Hindlimb muscle (tissue), 1 donor: ENCODE measurements around the gene HES2. TPM values are rescaled to one million over a fixed set of nuclear protein-coding genes. Genes with fewer than 3 reads are reported as not detected.
"Not testable (repeated sequence)": the region's sequence is repeated elsewhere in the genome, so short reads cannot be mapped to it uniquely, and the experiment has no call there.

Experiments
- DNase-seq: peaks from one replicate; pipeline ENCODE4 v3.0.0-alpha.2; 2013
- polyA plus RNA-seq: library from polyadenylated mRNA; unstranded; fragments of 120-200 nt; gene quantifications from one replicate; pipeline ENCODE4 v1.2.1, GENCODE V29; 2013; ENCODE audit not compliant: insufficient read length

HES2 gene, protein sequence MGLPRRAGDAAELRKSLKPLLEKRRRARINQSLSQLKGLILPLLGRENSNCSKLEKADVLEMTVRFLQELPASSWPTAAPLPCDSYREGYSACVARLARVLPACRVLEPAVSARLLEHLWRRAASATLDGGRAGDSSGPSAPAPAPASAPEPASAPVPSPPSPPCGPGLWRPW
- polyA plus RNA-seq: 0.21 TPM

DNA sequence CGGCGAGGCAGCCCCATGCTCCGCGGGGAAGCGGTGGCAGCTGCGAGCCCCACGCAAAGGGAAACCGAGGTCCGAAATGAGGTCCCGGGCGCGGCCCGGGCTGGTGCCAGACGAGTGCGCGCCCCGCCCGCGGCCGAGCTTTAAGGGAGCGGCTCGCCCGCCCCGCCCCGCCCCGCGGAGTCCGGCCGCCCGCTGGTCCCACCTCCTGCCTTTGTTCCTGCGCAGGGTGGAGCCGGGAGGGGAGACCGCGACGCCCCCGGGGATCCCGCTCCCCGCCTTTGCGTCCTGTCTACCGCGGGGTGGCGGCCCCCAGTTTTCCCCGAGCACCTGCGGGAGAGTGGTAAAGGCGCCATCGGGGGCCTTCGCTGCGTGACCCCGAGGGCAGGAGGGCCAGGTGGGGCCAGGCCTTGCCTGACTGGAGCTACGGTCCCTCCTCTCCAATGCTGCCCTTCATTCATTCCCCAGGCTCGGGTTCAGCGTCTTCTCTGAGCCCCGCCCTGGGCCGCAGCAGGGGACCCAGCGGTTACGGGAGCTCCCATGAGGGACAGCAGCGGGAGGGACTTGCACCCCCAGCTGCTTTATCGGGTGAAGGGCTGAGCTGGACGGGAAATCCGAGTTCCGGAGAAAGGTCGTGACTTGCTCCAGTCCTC, at the start of gene HES2:
HES2 (minus strand) TSS at position 116 of the 650 bp plus-strand sequence; CDS start at position 17, 99 bp downstream.
- DNase-seq: no peak

DNA sequence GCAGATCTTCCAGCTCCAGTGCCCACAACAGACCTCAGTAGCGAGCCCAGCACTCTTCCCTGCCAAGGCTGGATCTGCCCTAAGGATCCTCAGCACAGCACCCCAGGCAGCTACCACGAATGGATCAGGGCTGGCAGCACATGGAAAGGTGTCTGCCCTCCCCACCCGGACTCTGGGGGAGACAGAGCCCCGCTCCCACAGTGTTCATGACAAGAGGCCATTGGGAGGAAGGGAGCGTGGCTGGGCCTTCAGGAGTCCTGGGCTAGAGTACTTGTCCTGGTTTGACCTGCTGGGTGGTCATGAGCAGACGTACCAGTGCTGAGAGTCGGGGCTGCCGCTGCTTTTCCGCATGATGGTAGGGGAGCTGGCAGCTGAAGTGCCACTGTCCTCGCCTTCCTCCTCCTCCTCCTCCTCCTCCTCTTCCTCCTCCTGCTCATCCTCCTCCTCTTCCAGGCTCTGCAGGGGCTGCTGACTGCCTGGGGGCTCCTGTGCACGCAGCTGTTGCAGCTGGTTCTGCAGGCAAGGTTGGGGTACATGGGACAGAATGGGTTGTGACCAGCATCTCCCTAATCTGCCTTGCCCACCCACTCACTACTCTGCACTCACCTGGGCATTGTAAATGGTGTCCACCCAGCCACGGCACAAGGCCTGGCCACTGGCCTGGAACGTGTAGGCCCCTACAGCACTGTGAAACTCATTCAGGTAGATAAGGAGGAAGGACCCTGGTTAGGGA, 49.2 kb upstream of the HES2 start:
- DNase-seq: no peak

DNA sequence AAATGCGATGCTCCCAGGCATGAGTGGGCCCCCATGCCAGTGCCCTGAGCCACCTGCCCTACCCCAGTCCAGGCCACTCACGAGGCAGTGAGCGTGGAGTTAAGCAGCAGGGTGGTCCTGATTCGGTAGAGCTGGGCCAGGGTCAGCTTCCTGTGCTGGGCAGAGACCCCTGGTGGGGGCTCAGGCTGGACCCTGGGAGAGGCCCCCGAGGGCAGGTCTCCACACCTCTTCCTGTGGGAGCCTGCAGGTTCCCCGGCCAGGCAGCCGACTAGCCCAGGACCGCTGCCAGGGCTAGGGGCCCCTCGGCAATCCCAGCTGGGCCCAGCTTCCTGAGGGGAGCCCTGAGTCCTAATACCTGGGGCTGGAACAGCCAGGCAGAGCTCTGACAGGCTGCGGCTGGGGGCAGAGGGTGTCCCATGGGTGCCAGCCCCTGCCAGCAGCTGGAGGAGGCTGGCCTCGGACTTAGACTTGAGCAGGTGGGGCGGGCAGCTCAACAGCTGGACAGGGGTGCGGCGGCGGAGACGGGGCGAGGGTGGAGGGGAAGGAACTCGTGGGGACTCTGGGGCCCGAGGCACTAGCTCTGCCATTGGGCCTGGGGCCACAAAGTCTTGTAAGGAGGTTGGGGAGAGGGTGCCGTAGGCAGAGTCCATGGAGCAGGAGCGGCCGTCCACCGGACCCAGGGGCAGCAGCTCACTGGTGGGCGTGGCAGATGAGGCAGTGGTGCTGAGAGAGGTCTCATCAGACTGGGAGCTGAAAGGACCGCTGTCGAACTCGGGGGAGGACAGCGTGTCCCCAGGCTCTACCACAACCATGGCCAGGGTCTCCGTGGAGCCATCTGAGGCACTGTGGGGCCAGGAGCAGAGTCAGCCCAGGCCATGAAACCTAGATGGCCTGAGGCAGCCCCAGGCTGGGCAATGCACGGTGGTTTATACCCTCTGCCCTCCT, 48.3 kb upstream of the HES2 start:
- no peak for DNase-seq

DNA sequence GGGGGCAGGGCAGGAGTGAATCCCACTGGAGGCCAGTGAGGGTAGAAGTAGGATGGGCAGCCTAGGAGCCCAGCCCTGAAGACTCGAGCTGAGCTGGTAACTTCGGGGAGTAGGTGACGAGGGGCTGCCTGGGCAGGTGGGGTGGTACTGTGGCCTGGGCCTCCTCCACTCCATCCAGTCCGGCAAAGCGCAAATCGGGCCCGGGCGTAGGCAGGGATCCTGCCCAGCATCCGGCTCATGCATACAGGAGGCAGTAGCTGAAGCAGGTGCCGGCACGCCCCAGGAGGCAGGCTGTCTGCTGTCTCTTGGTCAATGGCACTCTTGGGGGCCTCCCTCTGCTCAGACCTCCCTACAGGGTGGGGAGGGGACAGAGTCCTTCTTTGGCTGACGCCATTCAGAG, 47.5 kb upstream of the HES2 start:
- no peak for DNase-seq

DNA sequence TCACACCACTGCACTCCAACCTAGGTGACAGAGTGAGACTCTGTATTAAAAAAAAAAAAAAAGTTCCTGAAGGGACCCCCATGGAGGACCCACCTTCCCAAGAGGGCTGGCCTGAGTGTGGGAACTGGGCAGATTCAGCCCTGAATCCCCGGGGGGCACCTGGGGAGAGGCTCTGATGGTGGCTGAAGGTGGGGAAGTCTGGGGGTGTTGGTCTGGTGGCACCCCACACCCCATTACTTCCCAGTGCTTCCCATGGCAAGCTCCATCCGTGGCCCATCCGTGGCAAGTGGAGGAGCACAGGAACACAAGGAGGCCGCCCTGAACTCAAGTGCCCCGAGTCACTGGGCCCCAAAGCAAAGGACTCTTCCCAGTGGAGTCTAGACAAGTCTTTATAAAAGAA, 47.0 kb upstream of the HES2 start:
- no peak for DNase-seq

DNA sequence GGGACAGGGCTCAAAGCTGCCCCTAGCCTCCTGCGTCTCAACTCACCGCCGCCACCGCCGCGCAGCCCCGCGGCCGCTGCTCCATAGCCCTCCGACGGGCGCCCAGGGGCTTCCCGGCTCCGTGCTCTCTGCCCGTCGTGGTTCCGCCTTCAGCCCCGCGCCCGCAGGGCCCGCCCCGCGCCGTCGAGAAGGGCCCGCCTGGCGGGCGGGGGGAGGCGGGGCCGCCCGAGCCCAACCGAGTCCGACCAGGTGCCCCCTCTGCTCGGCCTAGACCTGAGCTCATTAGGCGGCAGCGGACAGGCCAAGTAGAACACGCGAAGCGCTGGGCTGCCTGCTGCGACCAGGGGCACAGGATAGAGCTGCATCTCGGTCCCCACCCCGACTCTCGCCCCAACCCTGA, 46.3 kb upstream of the HES2 start, which contains the start of gene TNFRSF25:
TNFRSF25 (minus strand) TSS at position 151 of the 400 bp plus-strand sequence; CDS start at position 85, 66 bp downstream.
- no peak for DNase-seq

DNA sequence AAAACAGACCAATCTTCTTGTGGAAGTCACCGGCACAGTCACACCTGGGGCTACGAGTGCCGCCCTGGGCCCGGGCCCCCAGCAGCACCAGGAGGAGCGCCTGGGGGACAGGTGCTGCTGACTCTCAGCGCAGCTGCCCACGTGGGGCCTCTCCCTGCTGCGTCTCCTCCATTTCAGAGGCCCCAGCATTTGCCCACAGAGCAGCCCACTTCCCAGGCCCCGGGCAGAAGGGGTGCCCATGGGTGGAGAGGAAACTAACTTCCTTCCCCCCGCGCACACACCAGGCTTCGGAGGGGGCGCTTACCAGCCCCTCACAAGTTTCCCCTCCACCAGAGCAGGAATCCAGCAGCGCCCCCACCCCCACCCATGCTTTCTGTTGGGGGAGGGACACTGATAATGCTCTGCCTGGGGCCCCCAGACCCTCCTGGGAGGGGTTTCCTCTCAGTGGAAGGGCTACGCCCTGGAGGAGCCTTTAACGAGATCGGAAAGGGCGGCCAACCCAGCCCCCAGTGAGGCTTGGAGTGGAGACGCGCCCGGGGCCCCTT, 45.8 kb upstream of the HES2 start:
- DNase-seq: no peak

DNA sequence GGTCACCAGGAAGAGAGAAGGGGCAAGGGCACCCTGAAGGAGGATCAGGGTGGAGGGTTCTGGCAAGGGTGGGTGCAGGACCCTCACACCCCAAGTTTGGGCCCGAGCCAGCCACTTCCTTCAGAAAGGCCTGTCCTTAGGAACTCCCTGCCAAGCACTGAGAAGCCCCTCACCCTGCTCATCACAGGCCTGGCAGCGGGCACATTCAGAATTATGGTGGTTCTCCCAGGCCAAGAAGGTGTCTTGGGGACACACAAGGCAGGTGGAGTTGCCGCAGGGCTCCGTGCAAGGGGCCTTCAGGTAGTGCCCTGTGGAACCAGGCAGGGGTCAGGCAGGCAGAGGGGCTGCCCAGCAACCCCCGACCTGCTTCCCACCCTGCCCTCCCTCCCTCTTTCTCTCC, 45.2 kb upstream of the HES2 start:
- no peak for DNase-seq

DNA sequence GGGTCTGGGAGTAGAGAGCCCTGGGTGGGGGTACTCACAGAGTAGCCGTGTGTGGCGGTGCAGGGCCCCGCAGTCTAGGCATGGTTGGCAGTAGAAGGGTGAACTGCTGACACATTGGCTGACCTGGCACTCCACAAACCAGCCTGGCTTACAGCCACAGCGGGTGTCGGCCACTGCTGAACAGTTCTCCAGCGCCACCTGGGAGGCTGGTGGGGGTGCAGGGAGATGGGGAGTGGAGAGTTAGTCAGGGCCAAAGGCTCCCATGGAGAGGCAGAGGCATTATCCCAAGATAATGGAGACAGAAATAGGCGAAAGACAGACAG, 44.8 kb upstream of the HES2 start:
- DNase-seq: no peak

DNA sequence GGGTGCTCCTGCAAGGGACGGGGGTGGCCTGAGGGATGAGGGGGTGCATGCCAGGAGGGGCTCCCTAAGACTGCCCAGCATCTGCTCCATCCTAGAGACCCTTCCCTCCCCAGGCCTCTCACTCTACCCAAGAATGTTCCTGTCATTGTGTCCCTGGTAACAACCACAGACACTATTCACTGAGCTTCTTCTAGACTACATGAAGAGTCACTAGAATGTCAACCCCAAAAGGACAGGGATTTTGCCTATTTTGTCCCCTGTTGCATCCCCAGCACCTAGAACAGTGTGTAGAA, 43.3 kb upstream of the HES2 start:
- no peak for DNase-seq

DNA sequence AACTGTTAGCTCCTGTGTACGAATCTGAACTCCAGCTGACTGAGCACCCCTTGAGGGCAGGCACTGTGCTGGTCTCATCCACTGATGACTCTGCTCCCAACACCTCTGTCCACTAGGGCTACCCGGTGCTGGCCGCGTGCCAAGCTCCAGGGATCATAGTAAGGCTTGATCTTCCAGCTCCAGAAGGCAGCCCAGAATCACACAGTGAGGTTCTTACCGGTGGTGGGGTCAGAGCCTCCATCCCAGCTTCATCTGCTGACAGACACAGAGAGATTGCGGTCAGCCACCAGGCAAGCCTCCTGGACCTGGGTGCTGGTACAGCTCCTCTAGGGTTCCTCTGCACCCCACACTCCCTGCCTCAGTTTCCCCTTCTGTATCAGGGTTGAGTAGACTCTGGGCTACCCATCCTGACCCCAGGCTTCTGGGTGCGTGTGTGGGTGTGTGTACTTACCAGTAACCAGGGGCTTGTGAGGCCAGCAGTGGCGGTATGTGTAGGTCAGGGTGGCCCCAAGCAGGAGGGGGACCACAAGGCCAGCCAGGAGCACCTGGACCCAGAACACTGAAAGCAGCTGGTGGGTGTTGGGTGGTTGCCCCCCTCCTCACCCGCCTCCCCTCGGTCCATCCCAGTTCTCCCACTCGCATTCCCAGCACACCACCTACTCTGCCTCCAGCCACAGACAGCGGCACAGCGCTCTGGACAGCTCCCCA, 42.8 kb upstream of the HES2 start:
- DNase-seq: no peak

DNA sequence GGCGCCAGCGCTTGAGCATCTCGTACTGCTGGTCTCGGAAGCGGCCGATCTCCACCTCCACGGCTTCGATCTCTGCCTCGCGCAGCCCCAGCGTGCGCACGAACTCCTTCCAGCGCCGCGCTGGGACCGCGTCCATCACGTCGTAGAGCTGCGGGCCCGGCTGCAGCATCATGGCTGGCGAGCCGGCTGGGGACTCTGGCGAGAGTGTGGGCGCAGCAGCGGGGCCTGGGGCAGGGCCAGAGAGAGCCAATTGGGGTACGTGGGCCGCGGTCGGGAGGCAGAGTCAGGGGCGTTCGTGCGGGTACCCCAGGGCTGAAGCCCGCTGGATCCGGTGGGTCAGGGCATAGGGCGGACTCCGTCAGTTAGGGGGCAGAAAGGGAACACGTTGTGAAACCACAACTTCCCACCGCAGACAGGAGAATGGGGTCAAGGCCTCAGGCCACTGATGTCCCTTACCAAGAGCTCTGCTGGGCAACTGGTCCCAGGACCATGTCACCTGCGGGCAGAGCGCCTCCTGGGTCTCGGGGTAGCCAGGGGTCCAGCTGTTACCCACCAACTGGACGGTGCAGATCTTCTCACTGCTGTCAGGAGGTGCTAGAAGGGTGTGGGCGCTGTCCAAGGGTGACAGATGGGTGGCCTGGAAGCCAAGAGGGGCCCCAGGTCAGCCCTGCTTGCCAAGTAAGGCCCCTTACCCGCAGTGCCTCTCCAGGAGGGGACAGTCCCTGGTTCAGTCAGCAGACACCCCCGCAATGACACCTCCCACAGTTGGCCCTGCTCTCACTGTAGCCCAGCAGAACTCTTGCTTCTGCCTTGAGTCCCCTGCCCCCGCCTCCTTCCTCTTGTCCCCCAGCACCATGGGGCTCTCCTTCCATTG, 42.1 kb upstream of the HES2 start:
- DNase-seq: no peak

DNA sequence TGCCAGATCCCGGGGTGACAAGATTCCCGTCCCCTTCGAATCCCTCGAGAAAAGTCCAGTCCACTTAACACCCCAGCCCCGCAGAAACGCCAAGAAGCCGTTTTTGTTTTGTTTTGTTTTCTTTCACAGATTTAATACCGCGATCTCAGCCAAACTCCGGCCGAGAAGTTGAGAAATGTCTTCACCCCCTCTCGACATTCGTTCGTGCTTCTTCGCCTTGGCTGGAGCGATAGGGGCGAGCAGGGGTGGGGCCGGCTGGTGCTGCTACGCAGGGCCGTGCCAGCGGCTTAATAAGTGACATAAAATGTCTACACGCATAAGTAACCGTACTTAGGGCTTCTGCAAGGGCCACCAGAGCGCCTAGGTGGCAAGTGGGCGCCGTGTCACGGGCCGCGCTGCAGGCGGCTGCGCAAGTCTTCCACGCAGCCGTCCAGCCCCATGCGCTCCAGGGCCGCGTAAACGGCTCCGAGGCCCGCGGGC, 41.4 kb upstream of the HES2 start:
- DNase-seq: no peak

DNA sequence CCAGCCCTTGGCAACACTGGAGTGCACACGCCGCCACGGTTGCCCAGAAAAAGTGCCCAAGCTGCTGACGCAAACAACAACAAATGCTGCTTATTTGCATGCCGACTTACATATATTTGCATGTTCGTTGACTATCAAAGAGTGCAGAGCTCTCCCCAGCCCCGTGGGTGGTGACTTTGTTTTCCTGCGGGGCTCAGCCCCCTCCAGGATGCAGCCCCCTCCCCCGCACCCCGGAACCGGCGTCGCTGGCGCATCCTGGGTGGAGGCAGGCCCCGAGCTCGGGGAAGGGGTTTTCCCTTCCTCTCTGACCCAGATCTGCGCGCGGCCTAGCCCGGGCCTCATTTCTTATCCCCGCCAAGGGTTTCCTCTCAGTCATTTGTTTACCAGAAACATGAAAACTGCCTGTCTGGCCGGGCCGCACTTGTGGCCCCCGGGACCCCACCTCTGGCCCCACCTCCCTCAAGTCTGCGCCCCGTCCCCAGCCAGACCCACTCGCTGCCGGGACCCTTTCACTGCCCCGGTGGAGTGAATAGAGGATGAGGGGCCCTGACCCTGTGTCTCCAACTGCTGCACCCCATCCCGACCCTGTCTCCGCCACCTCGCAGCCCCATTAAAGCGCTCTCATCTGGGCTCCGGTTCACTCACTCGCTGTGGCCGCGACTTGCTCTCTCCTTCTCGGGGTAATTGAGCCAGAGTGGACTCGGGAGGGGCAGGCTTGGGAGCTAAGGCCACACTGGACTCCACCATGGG, 40.8 kb upstream of the HES2 start:
- no peak for DNase-seq

DNA sequence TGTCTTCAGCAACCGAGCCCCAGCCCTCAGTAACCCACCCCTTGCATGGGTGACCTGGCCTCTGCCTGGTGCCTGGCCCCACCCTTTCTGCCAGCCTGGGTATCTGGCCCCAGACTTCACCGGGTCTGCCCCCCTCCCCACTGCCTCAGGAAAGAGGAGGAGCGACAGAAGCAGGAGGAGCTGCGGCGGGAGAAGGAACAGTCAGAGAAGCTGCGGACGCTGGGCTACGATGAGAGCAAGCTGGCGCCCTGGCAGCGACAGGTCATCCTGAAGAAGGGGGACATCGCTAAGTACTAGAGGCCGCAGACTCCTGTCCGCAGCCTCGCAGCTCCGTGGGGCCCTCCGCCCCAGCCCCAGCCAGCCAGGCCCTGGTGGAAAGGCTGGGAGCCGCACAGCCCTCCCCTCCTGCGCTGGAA, 40.1 kb upstream of the HES2 start:
- DNase-seq: no peak

DNA sequence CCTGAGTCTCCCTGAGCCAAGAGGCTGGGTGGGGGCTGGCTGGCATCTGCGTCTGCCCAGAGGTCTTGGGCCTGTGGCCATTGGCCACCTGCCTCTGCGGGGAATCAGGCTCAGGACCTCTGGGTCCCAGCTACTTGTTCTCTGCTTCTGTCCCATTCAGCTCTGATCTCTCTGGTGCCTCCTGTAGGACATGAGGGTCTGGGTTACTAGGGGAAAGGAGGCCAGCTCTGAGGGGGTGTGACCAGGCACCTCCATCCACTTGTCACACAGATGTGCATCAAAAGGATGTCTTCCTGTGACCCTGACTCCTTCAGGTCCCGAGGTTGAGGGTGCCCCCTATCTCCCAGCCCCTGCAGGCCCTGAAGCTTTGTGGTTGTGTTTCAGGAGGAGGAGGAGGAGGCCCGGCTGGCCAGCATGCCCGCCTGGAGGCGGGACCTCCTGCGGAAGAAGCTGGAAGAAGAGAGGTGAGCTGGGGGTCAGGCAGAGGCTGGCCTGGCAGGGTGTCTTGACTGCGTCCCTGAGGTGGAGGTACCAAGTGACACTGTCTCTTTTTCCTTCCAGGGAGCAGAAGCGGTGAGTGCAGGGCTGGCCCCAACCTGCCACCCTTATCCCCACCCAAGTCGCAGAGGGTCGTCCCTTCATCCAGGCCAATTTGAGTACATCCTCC, 37.2 kb upstream of the HES2 start:
- DNase-seq: no peak

DNA sequence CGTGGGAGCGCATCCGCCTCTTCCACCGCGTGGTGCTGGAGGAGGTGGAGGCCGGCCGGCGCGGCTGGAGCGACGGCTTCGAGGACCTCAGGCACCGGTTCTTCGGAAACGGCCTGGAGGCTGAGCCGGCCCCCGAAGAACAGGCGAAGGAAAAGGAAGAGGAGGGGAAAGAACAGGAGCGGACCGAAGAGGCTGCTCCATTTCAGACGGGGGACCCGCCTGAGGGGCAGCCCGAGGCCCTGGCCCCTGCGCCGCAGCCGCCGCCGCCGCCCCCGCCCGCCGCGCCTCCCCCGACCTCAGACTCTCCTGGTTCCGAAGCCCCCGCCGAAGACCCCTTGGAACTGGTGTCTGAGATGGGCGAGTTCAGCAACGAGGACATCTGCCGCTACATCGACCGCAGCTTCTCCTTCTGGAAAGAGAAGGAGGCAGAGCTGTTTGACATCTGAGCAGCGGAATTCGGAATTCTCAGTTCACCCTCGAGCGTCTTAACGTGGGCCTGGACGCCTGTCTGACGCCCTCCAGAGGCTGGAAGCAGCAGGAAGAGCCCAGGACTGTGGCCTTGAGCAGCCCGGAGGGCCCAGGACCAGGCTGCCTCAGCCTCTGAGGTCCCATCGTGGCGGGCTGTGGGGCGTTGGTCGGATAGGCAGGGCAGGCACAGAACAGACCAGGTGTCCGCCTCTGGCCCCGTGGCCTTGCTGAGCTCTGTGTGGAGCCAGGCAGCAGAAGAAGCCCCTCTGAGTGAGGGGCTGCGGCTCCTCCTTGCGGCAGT, 36.2 kb upstream of the HES2 start:
- not testable (repeated sequence) for DNase-seq

DNA sequence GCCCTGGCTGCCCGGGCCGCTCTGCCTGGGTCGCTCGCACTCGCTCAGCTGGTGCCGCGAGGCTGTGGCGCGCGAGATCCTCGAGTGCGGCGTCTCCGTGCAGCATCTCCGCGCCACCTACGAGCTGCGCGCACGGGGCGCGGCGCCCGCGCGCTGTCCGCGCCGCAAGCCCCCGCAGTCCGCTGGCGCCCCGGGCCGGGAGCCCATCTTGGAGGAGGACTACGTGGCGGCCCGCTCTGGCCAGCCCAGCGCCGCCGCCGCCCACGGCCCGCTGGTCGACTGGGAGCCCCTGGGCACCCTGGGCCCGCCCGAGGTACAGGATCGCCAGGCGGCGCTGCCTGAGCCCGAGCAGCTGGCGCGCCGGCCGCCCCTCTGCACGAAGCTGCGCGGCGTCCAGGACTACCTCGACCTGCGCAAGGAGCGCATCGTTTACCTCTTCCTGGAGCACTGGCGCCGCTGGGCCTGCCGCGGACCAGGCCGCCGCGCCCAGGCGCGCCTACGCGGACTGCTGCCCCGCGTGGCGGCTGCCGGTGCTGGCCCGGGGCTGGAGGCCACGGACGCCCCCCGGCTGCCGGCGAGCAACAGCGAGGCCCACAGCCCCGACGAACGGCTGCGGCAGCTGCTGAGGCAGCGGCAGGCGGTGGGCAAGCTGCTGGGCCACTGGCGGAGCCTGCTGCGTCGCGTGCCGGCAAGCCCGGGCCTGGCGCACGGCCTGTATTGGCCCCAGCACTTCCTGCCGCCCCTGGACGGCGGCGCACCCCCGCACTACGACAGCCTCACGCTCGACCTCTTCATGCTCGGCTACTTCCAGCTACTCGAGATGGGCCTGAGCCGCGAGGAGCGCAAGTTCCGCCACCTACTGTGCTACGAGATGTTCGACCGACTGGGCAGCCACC, 35.4 kb upstream of the HES2 start:
- no peak for DNase-seq
